ENCODE results near the gene PIK3R4. TPM values are rescaled to one million over a fixed set of nuclear protein-coding genes. Genes with fewer than 3 reads are reported as not detected.
A peak's percentile ranks its signal among the peaks of the same experiment; 100 is the strongest.

The PIK3R4 gene
- total RNA-seq, 2 experiments from 2014 or later = 21.6 to 25.0 TPM

DNA sequence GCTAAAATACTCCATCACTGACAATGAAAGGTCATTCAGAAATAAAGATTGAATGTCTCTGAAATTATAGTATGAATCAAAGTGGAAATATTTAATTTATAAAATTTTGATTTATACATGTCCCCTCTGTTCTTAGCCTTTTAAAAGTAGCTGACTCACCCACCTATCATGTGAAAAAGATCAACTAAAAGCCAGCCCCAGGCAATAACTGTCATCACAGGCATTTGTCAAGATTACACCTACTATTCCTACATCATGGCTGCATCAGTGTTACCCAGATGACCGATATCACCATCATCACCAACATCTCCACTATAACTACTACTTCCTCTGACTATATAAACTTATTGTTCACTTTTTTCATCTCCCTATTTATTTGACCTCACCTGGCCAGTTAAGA lies 14.3 kb upstream of the PIK3R4 start:
- Mint-ChIP-seq H3K27ac (no peak overlapping the region), H3K9me3 (no peaks in the 10 kb centered on the region), H3K4me1 (peaks cover 14% of the 10 kb centered on the region), H3K36me3 (ENCODE audit: low read depth) (no peaks in the 10 kb centered on the region), H3K27me3 (peaks cover 15% of the 10 kb centered on the region), H3K4me3 (no peak overlapping the region)
- ChIA-PET CTCF (interaction anchor here (1.0 to 4.3 kb wide), 5 partner anchors 13 to 132 kb away, joined by 3 to 52 read pairs (median 8); partner anchors contain the start of genes ATP2C1 and PIK3R4), POLR2A (interaction anchor here (1.6 to 2.8 kb wide), 2 partner anchors 12 to 133 kb away, joined by 3 to 19 read pairs; partner anchors contain the start of gene ATP2C1)
- no peak for DNase-seq

DNA sequence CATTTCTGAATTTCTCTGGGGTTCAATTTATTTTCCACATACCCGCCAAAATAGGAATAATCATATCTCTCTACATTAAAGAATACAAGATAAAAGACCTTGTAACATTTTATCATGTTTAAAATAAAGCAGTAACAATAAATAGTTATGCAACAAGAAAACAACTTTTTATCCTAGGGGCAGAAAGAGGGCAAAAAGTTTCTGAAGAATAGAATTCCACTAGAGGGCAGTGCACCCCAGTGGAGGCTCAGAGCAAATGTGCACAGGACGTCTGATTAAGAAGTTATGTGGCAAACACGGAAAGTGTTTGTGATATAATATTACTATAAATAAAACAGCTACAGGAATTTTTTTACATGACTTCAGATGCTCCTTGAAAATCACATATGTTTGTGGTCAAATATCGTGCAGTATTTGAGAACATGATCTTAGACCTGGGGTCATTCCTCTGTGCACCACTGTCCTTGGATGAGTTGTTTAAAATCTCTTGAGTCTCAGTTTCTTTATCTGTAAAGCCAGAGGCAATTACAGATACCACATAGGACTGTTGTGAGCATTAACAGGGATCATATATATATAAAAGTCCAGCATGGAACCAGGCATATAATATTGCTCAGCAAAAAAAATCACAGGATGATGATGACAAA lies 13.2 kb upstream of the PIK3R4 start:
- Mint-ChIP-seq H3K27ac (no peak overlapping the region), H3K4me3 (no peak overlapping the region), H3K36me3 (ENCODE audit: low read depth) (no peaks in the 10 kb centered on the region), H3K27me3 (peaks cover 10% of the 10 kb centered on the region), H3K9me3 (no peaks in the 10 kb centered on the region), H3K4me1 (peaks cover 14% of the 10 kb centered on the region)
- ChIA-PET CTCF (interaction anchor here (0.6 to 4.3 kb wide), 12 partner anchors 10 to 851 kb away, joined by 3 to 52 read pairs (median 4); partner anchors contain the start of genes ATP2C1 and PIK3R4), POLR2A (interaction anchor here (1.6 to 2.8 kb wide), 2 partner anchors 11 to 134 kb away, joined by 3 to 19 read pairs; partner anchors contain the start of gene ATP2C1)
- DNase-seq = peak; percentile 65

DNA sequence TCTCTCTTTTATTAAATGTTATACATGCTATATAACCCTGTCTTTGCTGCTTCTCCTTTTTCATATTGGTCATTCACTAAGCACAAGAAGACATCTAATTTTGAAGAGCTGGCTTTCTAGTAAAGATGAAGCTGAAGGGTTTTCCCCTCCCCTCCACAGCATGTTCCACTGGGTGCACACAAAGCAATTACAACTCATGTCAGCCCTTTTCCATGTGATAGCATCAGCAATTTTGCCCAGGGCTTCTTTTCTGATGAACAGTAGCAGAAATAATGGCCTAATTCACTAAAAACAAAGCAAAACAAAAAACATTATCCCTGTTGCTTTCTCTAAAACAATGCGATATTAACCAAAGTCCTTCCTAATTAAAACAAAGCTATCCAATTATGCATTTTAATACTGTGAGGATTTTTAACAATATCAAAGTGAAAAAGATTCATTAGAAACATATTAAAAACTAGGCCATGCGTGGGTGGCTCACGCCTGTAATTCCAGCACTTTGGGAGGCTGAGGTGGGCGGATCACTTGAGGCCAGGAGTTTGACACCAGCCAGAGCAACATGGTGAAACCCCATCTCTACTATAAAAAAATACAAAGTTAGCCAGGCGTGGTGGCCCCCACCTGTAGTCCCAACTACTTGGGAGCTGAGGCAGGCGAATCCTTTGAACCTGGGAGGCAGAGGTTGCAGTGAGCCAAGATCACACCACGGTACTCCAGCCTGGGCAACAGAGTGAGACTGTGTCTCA lies 12.2 kb upstream of the PIK3R4 start:
- H3K27ac Mint-ChIP-seq = no peak overlapping the region
- H3K36me3 Mint-ChIP-seq (ENCODE audit: low read depth) = no peaks in the 10 kb centered on the region
- peaks cover 14% of the 10 kb centered on the region for H3K4me1 Mint-ChIP-seq
- no peak overlapping the region for H3K4me3 Mint-ChIP-seq
- H3K27me3 Mint-ChIP-seq = peaks cover 8% of the 10 kb centered on the region
- CTCF ChIA-PET = interaction anchor here (0.6 to 4.3 kb wide), 8 partner anchors 11 to 850 kb away, joined by 3 to 52 read pairs (median 6); partner anchors contain the start of genes ATP2C1 and PIK3R4
- no peaks in the 10 kb centered on the region for H3K9me3 Mint-ChIP-seq
- POLR2A ChIA-PET = interaction anchor here (2.8 kb wide), 1 partner anchor 135 kb away, joined by 19 read pairs; the partner anchor contains the start of gene ATP2C1
- DNase-seq = no peak

DNA sequence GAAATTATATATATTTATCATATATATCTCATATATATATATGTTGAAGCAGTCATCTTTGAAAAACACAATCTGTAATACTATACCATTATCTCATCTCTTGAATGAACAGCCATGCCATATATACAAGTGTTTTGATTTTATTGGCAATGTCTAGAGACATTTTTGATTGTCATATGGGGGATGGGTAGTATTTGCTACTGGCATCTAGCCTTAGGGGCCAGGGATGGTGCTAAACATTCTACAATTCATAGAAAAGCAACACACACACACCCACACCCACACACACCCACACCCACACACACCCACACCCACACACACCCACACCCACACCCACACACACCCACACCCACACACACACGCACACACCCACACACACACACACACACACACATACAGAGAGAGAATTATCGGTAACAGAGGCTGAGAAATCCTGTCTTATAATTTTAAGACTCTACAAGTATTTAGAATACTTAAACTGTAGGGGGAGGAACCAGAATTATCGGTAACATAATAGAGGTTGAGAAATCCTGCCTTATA lies 11.1 kb upstream of the PIK3R4 start:
- peaks cover 14% of the 10 kb centered on the region for H3K4me1 Mint-ChIP-seq
- H3K9me3 Mint-ChIP-seq = no peaks in the 10 kb centered on the region
- CTCF ChIA-PET = interaction anchor here (1.6 to 2.9 kb wide), 2 partner anchors 10 to 136 kb away, joined by 9 to 25 read pairs; partner anchors contain the start of genes ATP2C1 and PIK3R4
- H3K4me3 Mint-ChIP-seq = no peak overlapping the region
- H3K36me3 Mint-ChIP-seq (ENCODE audit: low read depth) = no peaks in the 10 kb centered on the region
- no peak for DNase-seq
- POLR2A ChIA-PET = interaction anchor here (1.4 kb wide), 1 partner anchor 136 kb away, joined by 5 read pairs; the partner anchor contains the start of gene ATP2C1
- H3K27ac Mint-ChIP-seq = no peak overlapping the region
- peaks cover 5% of the 10 kb centered on the region for H3K27me3 Mint-ChIP-seq

DNA sequence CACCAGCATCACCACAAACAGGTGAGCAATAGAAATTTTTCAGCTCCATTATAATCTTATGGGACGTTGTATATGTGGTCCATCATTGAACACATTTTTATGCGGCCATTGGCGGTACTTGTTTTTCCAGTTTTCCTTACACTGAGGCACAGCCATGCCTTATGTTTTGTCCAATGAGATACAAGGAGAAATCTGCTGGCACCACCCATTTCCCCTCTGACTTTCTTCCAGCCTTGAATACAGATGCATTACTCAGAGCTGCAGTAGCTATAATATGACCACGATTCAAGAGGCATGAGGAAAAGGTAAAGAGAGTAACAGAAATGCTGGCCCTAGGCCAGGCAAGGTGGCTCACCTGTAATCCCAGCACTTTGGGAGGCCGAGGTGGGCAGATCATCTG lies 9.0 kb upstream of the PIK3R4 start:
- H3K9me3 Mint-ChIP-seq = no peaks in the 10 kb centered on the region
- no peaks in the 10 kb centered on the region for H3K36me3 Mint-ChIP-seq (ENCODE audit: low read depth)
- POLR2A ChIA-PET = no interaction called here
- H3K27ac Mint-ChIP-seq = no peak overlapping the region
- H3K4me1 Mint-ChIP-seq = peaks cover 6% of the 10 kb centered on the region
- CTCF ChIA-PET = interaction anchor here (1.9 kb wide), 1 partner anchor 8 kb away, joined by 7 read pairs; no protein-coding TSS in a partner anchor
- H3K27me3 Mint-ChIP-seq = peaks cover 2% of the 10 kb centered on the region
- no peak overlapping the region for H3K4me3 Mint-ChIP-seq
- DNase-seq = no peak

DNA sequence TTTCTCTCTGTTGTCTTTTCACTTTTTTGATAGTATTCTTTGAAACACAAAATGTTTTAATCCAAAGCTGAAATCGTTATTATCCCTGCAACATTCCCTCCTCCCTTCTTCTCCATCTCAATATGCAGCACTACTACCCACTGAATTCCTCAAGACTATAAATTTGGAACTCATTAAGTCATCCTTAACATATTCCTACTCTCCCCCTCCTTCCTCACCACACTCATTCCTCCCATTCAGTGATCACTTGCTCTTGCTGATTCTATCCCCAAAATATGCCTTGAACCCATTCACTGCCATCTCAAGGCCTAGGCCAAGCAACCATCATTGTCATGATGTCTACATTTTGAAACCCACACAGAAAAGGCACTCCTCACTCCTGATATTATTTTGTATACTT lies 2.4 kb upstream of the PIK3R4 start:
- POLR2A ChIA-PET = interaction anchor here (1.2 to 5.9 kb wide), 3 partner anchors 12 to 277 kb away, joined by 3 to 48 read pairs (median 14); partner anchors contain the start of genes ASTE1, ATP2C1 and NEK11
- DNase-seq = no peak
- H3K4me1 Mint-ChIP-seq = peaks cover 30% of the 10 kb centered on the region

DNA sequence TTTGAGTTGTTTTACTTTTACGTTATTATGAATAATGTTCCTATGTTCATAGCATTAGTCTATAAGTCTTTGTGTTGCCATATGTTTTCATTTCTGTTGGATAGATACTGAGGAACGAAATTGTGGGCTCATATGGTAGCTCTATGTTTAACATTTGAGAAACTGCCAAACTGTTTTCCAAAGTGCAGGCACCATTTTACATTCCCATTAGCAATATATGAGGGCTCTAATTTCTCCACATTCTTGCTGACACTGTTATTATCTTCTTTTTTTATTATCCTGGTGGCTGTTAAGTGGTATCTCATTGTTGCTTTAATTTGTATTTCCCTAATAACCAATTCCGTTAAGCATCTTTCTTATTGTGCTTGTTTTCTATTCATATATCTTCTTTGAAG lies 1.8 kb upstream of the PIK3R4 start:
- Mint-ChIP-seq H3K27me3 (peaks cover 2% of the 10 kb centered on the region), H3K4me1 (peaks cover 35% of the 10 kb centered on the region), H3K4me3 (peak overlapping the region; percentile 84), H3K9me3 (no peaks in the 10 kb centered on the region), H3K27ac (peak overlapping the region; percentile 92), H3K36me3 (ENCODE audit: low read depth) (peaks cover 5% of the 10 kb centered on the region)
- CTCF ChIA-PET = interaction anchor here (1.2 to 3.6 kb wide), 4 partner anchors 8 to 149 kb away, joined by 3 to 25 read pairs (median 6); no protein-coding TSS in a partner anchor
- DNase-seq = no peak
- POLR2A ChIA-PET = interaction anchor here (1.2 to 5.9 kb wide), 3 partner anchors 12 to 278 kb away, joined by 3 to 48 read pairs (median 14); partner anchors contain the start of genes ASTE1, ATP2C1 and NEK11

More for the DNA sequence above, 2.4 kb upstream of the PIK3R4 start:
- CTCF ChIA-PET = interaction anchor here (3.6 kb wide), 1 partner anchor 10 kb away, joined by 25 read pairs; no protein-coding TSS in a partner anchor
- Mint-ChIP-seq H3K27me3 (peaks cover 2% of the 10 kb centered on the region), H3K4me3 (no peak overlapping the region), H3K27ac (no peak overlapping the region), H3K36me3 (ENCODE audit: low read depth) (no peaks in the 10 kb centered on the region), H3K9me3 (no peaks in the 10 kb centered on the region)

DNA sequence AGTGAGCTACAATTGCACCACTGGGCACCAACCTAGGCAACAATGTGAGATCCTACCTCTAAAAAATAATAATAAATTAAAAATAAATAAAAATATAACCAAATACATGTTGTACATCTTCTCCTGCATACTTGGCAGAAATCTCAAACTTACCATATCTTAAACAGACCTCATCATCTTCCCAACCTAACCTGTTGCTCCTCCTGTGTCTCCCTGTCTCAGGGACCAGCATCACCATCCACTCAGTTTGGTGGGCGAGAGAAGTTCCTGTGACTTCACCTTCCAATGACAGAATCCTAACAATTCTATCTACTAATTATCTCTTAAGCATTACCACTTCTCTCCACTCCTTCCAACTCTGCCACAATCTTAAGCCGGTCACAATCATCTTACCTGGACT lies 3.3 kb downstream of the PIK3R4 start:
- H3K4me3 Mint-ChIP-seq = no peak overlapping the region
- no peaks in the 10 kb centered on the region for H3K27me3 Mint-ChIP-seq
- CTCF ChIA-PET = interaction anchor here (1.8 kb wide), 1 partner anchor 16 kb away, joined by 8 read pairs; no protein-coding TSS in a partner anchor
- H3K4me1 Mint-ChIP-seq = peaks cover 50% of the 10 kb centered on the region
- POLR2A ChIA-PET = no interaction called here
- peaks cover 36% of the 10 kb centered on the region for H3K36me3 Mint-ChIP-seq (ENCODE audit: low read depth)
- DNase-seq = no peak
- H3K9me3 Mint-ChIP-seq = no peaks in the 10 kb centered on the region
- H3K27ac Mint-ChIP-seq = no peak overlapping the region

DNA sequence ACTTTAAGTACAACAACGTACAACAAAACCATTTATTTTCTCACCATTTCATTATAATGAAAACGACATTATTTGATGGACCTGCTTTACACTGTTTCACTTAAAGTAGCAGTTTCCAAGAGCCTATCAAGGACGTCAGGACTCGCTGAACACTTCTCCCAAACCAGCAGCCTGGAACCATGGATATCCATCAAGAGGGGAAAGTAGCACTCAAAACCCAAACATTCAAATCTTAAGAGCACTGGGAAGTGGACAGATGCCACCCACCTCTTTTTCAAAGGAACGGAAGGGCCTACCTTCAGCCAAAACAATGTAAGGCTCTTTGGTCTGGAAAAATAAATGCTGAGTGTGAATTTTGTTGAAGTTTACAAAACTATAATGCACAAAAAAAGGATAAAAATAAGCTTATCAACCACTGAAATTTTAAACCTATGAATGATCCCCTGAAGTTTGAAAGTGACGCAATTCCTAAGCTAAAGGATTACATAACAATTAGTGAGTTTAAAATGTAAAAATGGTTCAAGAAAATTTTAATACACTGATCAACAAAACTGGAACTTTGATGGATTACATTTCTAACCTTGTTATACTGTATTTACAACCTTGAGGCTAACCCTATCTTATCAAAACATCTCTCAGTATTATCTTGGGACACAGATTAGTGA lies 4.6 kb downstream of the PIK3R4 start:
- POLR2A ChIA-PET = interaction anchor here (1.2 kb wide), 1 partner anchor 152 kb away, joined by 5 read pairs; the partner anchor contains the start of gene ATP2C1
- no peak for DNase-seq
- no peaks in the 10 kb centered on the region for H3K27me3 Mint-ChIP-seq
- no peaks in the 10 kb centered on the region for H3K9me3 Mint-ChIP-seq
- H3K4me3 Mint-ChIP-seq = no peak overlapping the region
- CTCF ChIA-PET = interaction anchor here (1.8 kb wide), 1 partner anchor 18 kb away, joined by 8 read pairs; no protein-coding TSS in a partner anchor
- no peak overlapping the region for H3K27ac Mint-ChIP-seq
- peaks cover 40% of the 10 kb centered on the region for H3K36me3 Mint-ChIP-seq (ENCODE audit: low read depth)
- H3K4me1 Mint-ChIP-seq = peaks cover 53% of the 10 kb centered on the region

DNA sequence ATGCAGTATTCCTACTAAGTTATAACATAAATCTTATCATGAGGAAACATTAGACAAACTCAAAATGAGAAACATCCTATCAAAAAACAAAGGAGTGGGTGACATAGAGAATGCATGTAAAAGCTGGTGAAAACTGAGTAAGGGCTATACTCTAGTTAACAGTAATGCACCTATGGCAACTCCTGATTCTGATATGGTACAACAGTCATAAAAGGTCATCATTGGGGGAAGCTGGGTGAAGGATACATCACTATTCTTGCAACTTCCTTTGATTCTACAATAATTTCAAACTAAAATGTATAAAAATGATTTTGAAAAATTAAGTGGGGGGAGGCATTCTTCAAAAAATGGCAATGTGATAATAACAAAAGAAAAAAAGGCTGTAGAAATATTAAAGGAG lies 6.8 kb downstream of the PIK3R4 start:
- no peak for DNase-seq
- H3K27ac Mint-ChIP-seq = no peak overlapping the region
- CTCF ChIA-PET = interaction anchor here (0.6 kb wide), 1 partner anchor 10 kb away, joined by 3 read pairs; no protein-coding TSS in a partner anchor
- no peaks in the 10 kb centered on the region for H3K27me3 Mint-ChIP-seq
- peaks cover 43% of the 10 kb centered on the region for H3K4me1 Mint-ChIP-seq
- peaks cover 50% of the 10 kb centered on the region for H3K36me3 Mint-ChIP-seq (ENCODE audit: low read depth)
- POLR2A ChIA-PET = no interaction called here
- H3K4me3 Mint-ChIP-seq = no peak overlapping the region
- no peaks in the 10 kb centered on the region for H3K9me3 Mint-ChIP-seq

DNA sequence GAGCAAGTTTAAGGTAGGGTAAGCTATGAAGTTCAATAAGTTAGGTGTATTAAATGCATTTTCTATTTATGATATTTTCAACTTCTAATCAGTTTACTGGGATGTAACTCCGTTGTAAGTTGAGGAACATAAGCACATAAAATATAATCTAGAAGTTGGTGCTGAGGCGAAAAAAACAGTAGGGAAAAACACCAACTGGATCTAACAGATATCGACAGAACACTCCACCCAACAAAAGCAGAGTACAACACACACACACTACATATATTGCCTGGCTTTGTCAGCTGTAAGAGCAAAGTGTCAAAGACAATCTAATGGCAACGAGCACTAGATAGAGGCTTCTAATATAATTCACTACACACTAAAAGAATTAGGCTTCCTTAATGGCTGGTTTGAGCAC lies 8.4 kb downstream of the PIK3R4 start:
- H3K9me3 Mint-ChIP-seq = no peaks in the 10 kb centered on the region
- H3K4me1 Mint-ChIP-seq = peaks cover 27% of the 10 kb centered on the region
- no peak overlapping the region for H3K4me3 Mint-ChIP-seq
- peaks cover 46% of the 10 kb centered on the region for H3K36me3 Mint-ChIP-seq (ENCODE audit: low read depth)
- no peaks in the 10 kb centered on the region for H3K27me3 Mint-ChIP-seq
- POLR2A ChIA-PET = no interaction called here
- CTCF ChIA-PET = interaction anchor here (0.8 kb wide), 1 partner anchor 155 kb away, joined by 3 read pairs; the partner anchor contains the start of gene ATP2C1
- DNase-seq = no peak
- no peak overlapping the region for H3K27ac Mint-ChIP-seq

DNA sequence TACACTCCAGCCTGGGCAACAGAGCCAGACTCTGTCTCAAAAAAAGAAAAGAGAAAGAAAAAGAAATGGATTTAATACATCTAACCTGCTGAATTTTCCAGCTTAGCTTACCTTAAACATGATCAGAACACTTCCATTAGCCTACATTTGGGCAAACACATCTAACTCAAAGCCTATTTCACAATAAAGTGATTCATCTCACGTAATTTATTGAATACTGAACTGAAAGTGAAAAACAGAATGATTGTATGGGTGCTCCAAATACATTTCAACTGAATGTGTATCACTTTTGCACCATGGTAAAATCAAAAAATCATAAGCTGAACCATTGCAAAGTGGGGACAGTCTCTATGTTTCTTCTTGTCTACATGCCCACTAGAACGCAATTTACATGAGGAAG lies 9.0 kb downstream of the PIK3R4 start:
- POLR2A ChIA-PET = interaction anchor here (1.8 kb wide), 1 partner anchor 9 kb away, joined by 4 read pairs; the partner anchor contains the start of gene PIK3R4
- Mint-ChIP-seq H3K4me3 (no peak overlapping the region), H3K27me3 (no peaks in the 10 kb centered on the region), H3K27ac (no peak overlapping the region), H3K4me1 (peaks cover 21% of the 10 kb centered on the region), H3K36me3 (ENCODE audit: low read depth) (peaks cover 44% of the 10 kb centered on the region), H3K9me3 (no peaks in the 10 kb centered on the region)
- DNase-seq = no peak
- CTCF ChIA-PET = interaction anchor here (0.6 to 0.8 kb wide), 2 partner anchors 156 to 263 kb away, joined by 3 read pairs; partner anchors contain the start of gene ATP2C1
